GM21423 (cell line): ENCODE results near the gene TFG.

Experiments
- ATAC-seq: cut with Tn5 transposase; IDR thresholded peaks from one replicate; pipeline ENCODE4 v1.9.1; 2021; ENCODE audit warnings: mild to moderate bottlenecking, moderate library complexity; ENCODE audit not compliant: unreplicated experiment

Gene TFG

GRCh38 chr3:100783619-100784018, 74.3 kb downstream of the TFG start:
- no peak for ATAC-seq

GRCh38 chr3:100789579-100789978, 80.3 kb downstream of the TFG start:
- ATAC-seq = no peak

GRCh38 chr3:100796556-100796955, 87.3 kb downstream of the TFG start:
- no peak for ATAC-seq

GRCh38 chr3:100798012-100798411, 88.7 kb downstream of the TFG start:
- ATAC-seq = no peak
